Omental fat pad (tissue), 4 donors: Measurements from ENCODE around the gene VPS35L. TPM values are rescaled to one million over a fixed set of nuclear protein-coding genes. Genes with fewer than 3 reads are reported as not detected.

Source experiments
- ATAC-seq: fragments of 150-250 bp; one replicate; pipeline ENCODE4 v1.9.1; 2016; ENCODE audit warnings: mild to moderate bottlenecking, moderate library complexity; ENCODE audit not compliant: low FRiP score
- DNase-seq: peaks from one replicate; pipeline ENCODE4 v3.0.0-alpha.2; 2019; ENCODE audit warnings: low spot score
- total RNA-seq, 4 donors: library from RNA; depleted of rRNA; stranded (reverse); fragments of >200 nt; gene quantifications; one replicate each; pipeline ENCODE4 v1.1.0, GENCODE V29; 2016
- TF ChIP-seq, protein P1 (sequence below), 3 donors: fragments of 450-650 bp; IDR thresholded peaks; one replicate each; pipeline ENCODE4 v1.5.1; 2016 to 2017; ENCODE audit warnings: antibody characterized with exemption in 3 of 3, mild to moderate bottlenecking in 3 of 3, moderate library complexity in 2 of 3

Gene VPS35L
- total RNA-seq, 4 donors from 2014 or later: 42.4 to 59.3 (median 43.1) TPM

GRCh38 chr16:19523184-19523558 lies 32.3 kb upstream of the VPS35L start:
- TF ChIP-seq, protein P1, sequence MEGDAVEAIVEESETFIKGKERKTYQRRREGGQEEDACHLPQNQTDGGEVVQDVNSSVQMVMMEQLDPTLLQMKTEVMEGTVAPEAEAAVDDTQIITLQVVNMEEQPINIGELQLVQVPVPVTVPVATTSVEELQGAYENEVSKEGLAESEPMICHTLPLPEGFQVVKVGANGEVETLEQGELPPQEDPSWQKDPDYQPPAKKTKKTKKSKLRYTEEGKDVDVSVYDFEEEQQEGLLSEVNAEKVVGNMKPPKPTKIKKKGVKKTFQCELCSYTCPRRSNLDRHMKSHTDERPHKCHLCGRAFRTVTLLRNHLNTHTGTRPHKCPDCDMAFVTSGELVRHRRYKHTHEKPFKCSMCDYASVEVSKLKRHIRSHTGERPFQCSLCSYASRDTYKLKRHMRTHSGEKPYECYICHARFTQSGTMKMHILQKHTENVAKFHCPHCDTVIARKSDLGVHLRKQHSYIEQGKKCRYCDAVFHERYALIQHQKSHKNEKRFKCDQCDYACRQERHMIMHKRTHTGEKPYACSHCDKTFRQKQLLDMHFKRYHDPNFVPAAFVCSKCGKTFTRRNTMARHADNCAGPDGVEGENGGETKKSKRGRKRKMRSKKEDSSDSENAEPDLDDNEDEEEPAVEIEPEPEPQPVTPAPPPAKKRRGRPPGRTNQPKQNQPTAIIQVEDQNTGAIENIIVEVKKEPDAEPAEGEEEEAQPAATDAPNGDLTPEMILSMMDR (IDR thresholded peaks at IDR 0.05): no peak
- no peak for ATAC-seq
- no peak for DNase-seq

GRCh38 chr16:19523559-19524355 lies 31.7 kb upstream of the VPS35L start, which contains the start of gene CCP110:
CCP110 (plus strand) TSS chr16:19523942; CDS start chr16:19527882, 3,940 bp downstream.
- TF ChIP-seq, protein P1 (IDR thresholded peaks at IDR 0.05): no peak
- ATAC-seq (peak; percentile 82), DNase-seq (peak; percentile 91)

GRCh38 chr16:19524356-19524615 lies 31.2 kb upstream of the VPS35L start:
- ATAC-seq: peak; percentile 1
- DNase-seq: no peak
- TF ChIP-seq, protein P1 (IDR thresholded peaks at IDR 0.05): no peak

DNA sequence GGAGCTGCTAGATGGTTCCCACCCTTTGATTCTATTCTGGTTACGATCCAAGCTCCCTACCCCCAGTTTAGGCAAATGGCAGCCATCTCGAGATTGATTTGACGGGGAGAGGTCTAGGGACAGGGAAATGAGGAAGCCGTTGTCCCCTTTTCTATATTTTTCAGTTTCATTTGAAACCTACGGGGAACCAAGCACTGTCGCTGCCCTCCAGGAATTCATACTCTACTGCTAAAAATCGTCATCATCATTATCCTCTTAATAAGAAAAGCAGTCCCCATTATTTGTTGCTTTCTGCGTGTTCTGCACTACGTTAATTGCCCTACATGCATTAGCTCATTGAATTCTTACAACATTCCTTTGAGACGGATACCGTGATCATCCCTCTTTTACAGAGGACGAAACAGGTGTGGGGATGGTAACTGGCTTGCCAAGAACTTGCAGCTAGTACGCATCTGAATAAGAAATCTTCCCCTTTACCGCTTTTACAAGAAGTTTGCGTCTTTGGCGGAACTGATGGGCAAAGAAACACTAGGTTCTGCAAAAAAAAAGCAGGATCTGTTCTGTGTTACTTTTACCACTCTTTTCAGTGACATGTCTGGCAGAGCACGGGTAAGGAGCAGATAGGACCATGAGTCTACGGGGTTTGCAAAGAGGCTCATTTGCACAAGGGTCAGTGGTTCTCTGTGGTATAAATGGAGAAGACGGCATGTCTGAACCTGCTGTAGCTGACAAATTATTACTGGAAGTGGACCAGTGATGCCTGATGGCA lies 30.7 kb upstream of the VPS35L start:
- no peak for ATAC-seq

GRCh38 chr16:19525385-19525723 lies 30.1 kb upstream of the VPS35L start:
- DNase-seq (no peak), ATAC-seq (no peak)

More for the DNA sequence above, 30.7 kb upstream of the VPS35L start:
- TF ChIP-seq, protein P1 (IDR thresholded peaks at IDR 0.05): no peak
- DNase-seq: no peak

GRCh38 chr16:19527161-19527560 lies 28.3 kb upstream of the VPS35L start:
- no peak for DNase-seq
- no peak for ATAC-seq
- TF ChIP-seq, protein P1 (IDR thresholded peaks at IDR 0.05): no peak

More at GRCh38 chr16:19525385-19525723, 30.1 kb upstream of the VPS35L start:
- TF ChIP-seq, protein P1 (IDR thresholded peaks at IDR 0.05): no peak
